Thyroid gland (tissue), 4 donors: ENCODE data around the gene CRYGA.

Experiments used
- POLR2A ChIP-seq, 2 donors: fragments of 450-650 bp; IDR thresholded peaks; one replicate each; pipeline ENCODE4 v1.6.1; 2017; ENCODE audit warnings: antibody characterized with exemption in 2 of 2, mild to moderate bottlenecking in 2 of 2, moderate library complexity in 1 of 2
- TF ChIP-seq, protein P1 (sequence below), 6 experiments: fragments of 200-600 bp in 3 of 6; fragments of 450-650 bp in 3 of 6; sonication (generic) in 3 of 6; IDR thresholded peaks; one replicate each; pipeline ENCODE4 v1.5.1; 2016 to 2019; ENCODE audit warnings: antibody characterized with exemption in 6 of 6, mild to moderate bottlenecking in 2 of 6, inconsistent platforms in 1 of 6, moderate library complexity in 1 of 6

DNA sequence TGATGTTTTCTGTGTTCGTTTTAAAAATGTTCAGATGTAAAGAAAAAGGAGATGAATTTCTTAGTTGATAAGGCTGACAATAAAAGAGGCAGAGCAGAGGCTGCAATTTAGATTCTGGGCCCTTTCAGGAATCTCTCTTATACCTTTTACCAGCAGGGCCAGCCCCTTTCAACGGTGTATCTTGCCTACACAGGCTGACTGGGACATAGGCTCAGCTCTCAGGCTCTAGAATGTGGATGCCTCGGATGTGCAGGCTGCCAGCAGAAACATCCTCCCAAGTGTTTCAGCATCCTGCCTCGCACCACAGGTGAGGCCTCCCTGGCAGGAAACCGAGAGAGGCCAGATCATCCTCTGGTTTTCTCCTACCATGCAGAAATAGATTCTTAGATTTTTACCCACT lies 23.1 kb upstream of the CRYGA start:
- TF ChIP-seq, protein P1, sequence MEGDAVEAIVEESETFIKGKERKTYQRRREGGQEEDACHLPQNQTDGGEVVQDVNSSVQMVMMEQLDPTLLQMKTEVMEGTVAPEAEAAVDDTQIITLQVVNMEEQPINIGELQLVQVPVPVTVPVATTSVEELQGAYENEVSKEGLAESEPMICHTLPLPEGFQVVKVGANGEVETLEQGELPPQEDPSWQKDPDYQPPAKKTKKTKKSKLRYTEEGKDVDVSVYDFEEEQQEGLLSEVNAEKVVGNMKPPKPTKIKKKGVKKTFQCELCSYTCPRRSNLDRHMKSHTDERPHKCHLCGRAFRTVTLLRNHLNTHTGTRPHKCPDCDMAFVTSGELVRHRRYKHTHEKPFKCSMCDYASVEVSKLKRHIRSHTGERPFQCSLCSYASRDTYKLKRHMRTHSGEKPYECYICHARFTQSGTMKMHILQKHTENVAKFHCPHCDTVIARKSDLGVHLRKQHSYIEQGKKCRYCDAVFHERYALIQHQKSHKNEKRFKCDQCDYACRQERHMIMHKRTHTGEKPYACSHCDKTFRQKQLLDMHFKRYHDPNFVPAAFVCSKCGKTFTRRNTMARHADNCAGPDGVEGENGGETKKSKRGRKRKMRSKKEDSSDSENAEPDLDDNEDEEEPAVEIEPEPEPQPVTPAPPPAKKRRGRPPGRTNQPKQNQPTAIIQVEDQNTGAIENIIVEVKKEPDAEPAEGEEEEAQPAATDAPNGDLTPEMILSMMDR (IDR thresholded peaks at IDR 0.05), result no peak
- no peak for TF ChIP-seq POLR2A (IDR thresholded peaks at IDR 0.05)
